A673 (cell line): ENCODE measurements around the gene TMSB4X. TPM values are rescaled to one million over a fixed set of nuclear protein-coding genes. Genes with fewer than 3 reads are reported as not detected.

ENCODE experiments used
- BruUV-seq: library from RNA; stranded (reverse); fragments of 400-500 nt; replicated peaks from 2 replicates; lab custom pipeline; 2021; lab: Mats Ljungman, UMichigan
- CTCF ChIA-PET: fragments of 300-600 bp; sonication (Branson Sonifier 250); formaldehyde crosslinking; loops from one replicate; lab custom pipeline; 2022; ENCODE audit warnings: antibody characterized with exemption; lab: Charles Lee
- POLR2A ChIA-PET: fragments of 300-600 bp; sonication (Branson Sonifier 250); formaldehyde crosslinking; loops from one replicate; lab custom pipeline; 2022; ENCODE audit warnings: antibody characterized with exemption; ENCODE audit not compliant: low non-redundant PET; lab: Charles Lee
- DNase-seq: peaks from one replicate; pipeline ENCODE4 v3.0.0-alpha.2; 2015; ENCODE audit warnings: low spot score
- H3K27ac ChIP-seq: fragments of 200-600 bp; sonication (generic); 2 replicates; pipeline ENCODE4 v1.5.1; 2016; ENCODE audit warnings: mixed run types, low read depth, mild to moderate bottlenecking, mixed read lengths, antibody characterized with exemption, low read length; ENCODE audit not compliant: poor library complexity, severe bottlenecking
- H3K27me3 ChIP-seq: fragments of 200-600 bp; sonication (generic); replicated peaks from 2 replicates; pipeline ENCODE4 v1.6.1; 2017; ENCODE audit warnings: mixed run types, low read depth, mild to moderate bottlenecking, mixed read lengths, antibody characterized with exemption, low read length; ENCODE audit not compliant: insufficient read depth, poor library complexity
- H3K36me3 ChIP-seq: fragments of 200-600 bp; sonication (generic); 2 replicates; pipeline ENCODE4 v1.6.1; 2016; ENCODE audit warnings: mixed run types, mild to moderate bottlenecking, mixed read lengths, antibody characterized with exemption, low read length; ENCODE audit not compliant: insufficient read depth, poor library complexity, severe bottlenecking
- H3K4me1 ChIP-seq: fragments of 200-600 bp; sonication (generic); 2 replicates; pipeline ENCODE4 v1.6.1; 2017; ENCODE audit warnings: mixed run types, mild to moderate bottlenecking, mixed read lengths, antibody characterized with exemption, low read length; ENCODE audit not compliant: insufficient read depth, poor library complexity, severe bottlenecking
- H3K4me3 ChIP-seq: fragments of 200-600 bp; sonication (generic); 2 replicates; pipeline ENCODE4 v1.5.1; 2016; ENCODE audit warnings: low read depth, mixed run types, mild to moderate bottlenecking, mixed read lengths, low read length; ENCODE audit not compliant: poor library complexity, severe bottlenecking
- H3K9me3 ChIP-seq: fragments of 200-600 bp; sonication (generic); 2 replicates; pipeline ENCODE4 v1.6.1; 2016; ENCODE audit warnings: mixed run types, low read depth, mild to moderate bottlenecking, mixed read lengths, antibody characterized with exemption, low read length; ENCODE audit not compliant: poor library complexity, severe bottlenecking
- CTCF ChIP-seq: fragments of 300-800, 200-600 bp; sonication (generic); conservative IDR thresholded peaks from 2 replicates; pipeline ENCODE4 v1.5.1; 2017; ENCODE audit warnings: low read depth, mild to moderate bottlenecking, antibody characterized with exemption, low read length, moderate library complexity, mixed read lengths
- EZH2 ChIP-seq: fragments of 200-600 bp; sonication (generic); IDR thresholded peaks from 2 replicates; pipeline ENCODE4 v1.6.1; 2017; ENCODE audit warnings: borderline replicate concordance, low read depth, mild to moderate bottlenecking, mixed read lengths, antibody characterized with exemption, low read length; ENCODE audit not compliant: poor library complexity, severe bottlenecking
- intact Hi-C: fragments of 100-400 bp; cut with micrococcal nuclease; formaldehyde crosslinking; loops from one replicate; pipeline ENCODE4 v1.10.0; 2022; ENCODE audit not compliant: unreplicated experiment
- total RNA-seq: library from RNA; stranded (reverse); gene quantifications from 2 replicates; pipeline ENCODE4 v1.2.3, GENCODE V29; 2021

TMSB4X gene
- total RNA-seq, 1 experiment from 2014 or later = 1,093 TPM

GRCh38 chrX:12991575-12991974 lies 16.7 kb downstream of the TMSB4X start:
- POLR2A ChIA-PET = no interaction called here
- H3K4me1 ChIP-seq = no peaks in the 10 kb centered on the region
- no peaks in the 10 kb centered on the region for H3K36me3 ChIP-seq
- no TSS peak for BruUV-seq
- intact Hi-C loops = no loop called here
- no peak for TF ChIP-seq CTCF
- no peak for TF ChIP-seq EZH2
- no peak overlapping the region for H3K27ac ChIP-seq
- no peaks in the 10 kb centered on the region for H3K9me3 ChIP-seq
- DNase-seq = no peak
- H3K4me3 ChIP-seq = no peak overlapping the region
- CTCF ChIA-PET = no interaction called here
- H3K27me3 ChIP-seq = no peaks in the 10 kb centered on the region

- no TSS peak for BruUV-seq
- no peak for DNase-seq
- H3K27ac ChIP-seq = no peak overlapping the region
- ChIA-PET CTCF (no interaction called here), POLR2A (no interaction called here)
- TF ChIP-seq EZH2 (no peak), CTCF (no peak)
- no peak overlapping the region for H3K4me3 ChIP-seq
- no peaks in the 10 kb centered on the region for H3K9me3 ChIP-seq
- intact Hi-C loops = no loop called here
- H3K36me3 ChIP-seq = no peaks in the 10 kb centered on the region
- H3K27me3 ChIP-seq = no peaks in the 10 kb centered on the region
- no peaks in the 10 kb centered on the region for H3K4me1 ChIP-seq
These were observed 17.7 kb downstream of the TMSB4X start for GRCh38 chrX:12992544-12993118.

GRCh38 chrX:12993826-12994225 lies 18.9 kb downstream of the TMSB4X start:
- Histone ChIP-seq H3K36me3 (no peaks in the 10 kb centered on the region), H3K4me1 (no peaks in the 10 kb centered on the region), H3K27ac (no peak overlapping the region), H3K9me3 (no peaks in the 10 kb centered on the region), H3K27me3 (no peaks in the 10 kb centered on the region), H3K4me3 (no peak overlapping the region)
- intact Hi-C loops = no loop called here
- DNase-seq = no peak
- POLR2A ChIA-PET = no interaction called here
- CTCF ChIA-PET = no interaction called here
- BruUV-seq = no TSS peak
- TF ChIP-seq EZH2 = no peak
- no peak for TF ChIP-seq CTCF
